ENCODE data around the gene SMIM22.

The SMIM22 gene

GRCh38 chr16:4828567-4829321, 33.6 kb downstream of the SMIM22 start:
- no peak for DNase-seq

- no peak for DNase-seq
Measured at GRCh38 chr16:4830408-4830807, 35.2 kb downstream of the SMIM22 start.

- no peak for DNase-seq
Measured at GRCh38 chr16:4831616-4832015, 36.4 kb downstream of the SMIM22 start.

GRCh38 chr16:4832698-4833343, 37.7 kb downstream of the SMIM22 start:
- DNase-seq, result no peak

GRCh38 chr16:4833584-4833983, 38.4 kb downstream of the SMIM22 start:
- no peak for DNase-seq

GRCh38 chr16:4836727-4837126, 41.6 kb downstream of the SMIM22 start:
- no peak for DNase-seq

GRCh38 chr16:4837733-4838501, 42.7 kb downstream of the SMIM22 start:
- no peak for DNase-seq

- DNase-seq, result no peak
Measured at GRCh38 chr16:4839942-4840341, 44.8 kb downstream of the SMIM22 start.

GRCh38 chr16:4840984-4841383, 45.8 kb downstream of the SMIM22 start:
- no peak for DNase-seq

All from activated CD4-positive, CD25-positive, alpha-beta regulatory T cell (primary cell).